COR-L47 (cell line): Measurements from ENCODE around the gene NPNT.
A peak's percentile ranks its signal among the peaks of the same experiment; 100 is the strongest.
"Not testable (repeated sequence)": the region's sequence is repeated elsewhere in the genome, so short reads cannot be mapped to it uniquely, and the experiment has no call there.

ENCODE experiments used
- DNase-seq: peaks from one replicate; lab custom pipeline; 2025; lab: John Stamatoyannopoulos, UW

The NPNT gene

GRCh38 chr4:105894660-105895582 lies at the start of gene NPNT:
NPNT (plus strand) TSS chr4:105895471; CDS start chr4:105895653, 182 bp downstream.
- DNase-seq: peak; percentile 83

- no peak for DNase-seq
Measured at GRCh38 chr4:105845559-105845958, 49.7 kb upstream of the NPNT start.

GRCh38 chr4:105848359-105848758 lies 46.9 kb upstream of the NPNT start:
- not testable (repeated sequence) for DNase-seq

GRCh38 chr4:105851196-105851595 lies 44.1 kb upstream of the NPNT start:
- no peak for DNase-seq

GRCh38 chr4:105852230-105852629 lies 43.0 kb upstream of the NPNT start:
- DNase-seq: not testable (repeated sequence)

- no peak for DNase-seq
Measured at GRCh38 chr4:105858466-105859040, 36.7 kb upstream of the NPNT start.

GRCh38 chr4:105859233-105859632 lies 36.0 kb upstream of the NPNT start:
- no peak for DNase-seq

GRCh38 chr4:105870963-105871362 lies 24.3 kb upstream of the NPNT start:
- DNase-seq: no peak

- no peak for DNase-seq
Measured at GRCh38 chr4:105871997-105872396, 23.3 kb upstream of the NPNT start.

- DNase-seq: no peak
Measured at GRCh38 chr4:105875233-105875632, 20.0 kb upstream of the NPNT start.

GRCh38 chr4:105878668-105879067 lies 16.6 kb upstream of the NPNT start:
- DNase-seq: no peak

- no peak for DNase-seq
Measured at GRCh38 chr4:105887508-105887907, 7.8 kb upstream of the NPNT start.

GRCh38 chr4:105895583-105896460 lies 551 bp downstream of the NPNT start:
- DNase-seq: peak; percentile 57

- no peak for DNase-seq
Measured at GRCh38 chr4:105896461-105896942, 1.2 kb downstream of the NPNT start.

- DNase-seq: no peak
Measured at GRCh38 chr4:105896984-105897775, 1.9 kb downstream of the NPNT start.

GRCh38 chr4:105900541-105900940 lies 5.3 kb downstream of the NPNT start:
- no peak for DNase-seq

- no peak for DNase-seq
Measured at GRCh38 chr4:105902550-105903262, 7.4 kb downstream of the NPNT start.

- peak; percentile 12 for DNase-seq
Measured at GRCh38 chr4:105909787-105910281, 14.6 kb downstream of the NPNT start.

- no peak for DNase-seq
Measured at GRCh38 chr4:105911426-105911825, 16.2 kb downstream of the NPNT start.

- DNase-seq: no peak
Measured at GRCh38 chr4:105912633-105913032, 17.4 kb downstream of the NPNT start.
